ENCODE results near the gene GALNT14. TPM values are rescaled to one million over a fixed set of nuclear protein-coding genes. Genes with fewer than 3 reads are reported as not detected.

The GALNT14 gene
- total RNA-seq, 2 donors from 2014 or later = 0.15 to 1.0 TPM

DNA sequence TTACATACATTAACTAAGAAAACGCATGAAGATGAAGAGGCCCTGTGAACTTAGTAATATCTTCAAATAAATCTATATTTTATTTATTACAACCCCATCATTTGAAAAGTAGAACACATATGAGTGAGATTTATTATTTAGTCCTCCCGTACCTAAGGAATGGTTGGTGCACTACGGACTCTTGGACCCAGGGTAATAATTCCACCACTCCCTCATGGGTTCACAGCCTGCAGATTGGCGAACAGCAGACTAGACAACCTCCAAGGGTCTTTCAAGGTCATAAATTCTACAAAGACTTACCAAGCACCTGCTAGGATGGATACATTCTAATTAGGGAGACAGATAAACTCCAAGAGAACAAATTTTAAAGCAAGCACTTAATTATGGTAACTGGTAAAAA, 51.6 kb downstream of the GALNT14 start:
- no peaks in the 10 kb centered on the region for H3K4me1 ChIP-seq
- TF ChIP-seq, protein P1, sequence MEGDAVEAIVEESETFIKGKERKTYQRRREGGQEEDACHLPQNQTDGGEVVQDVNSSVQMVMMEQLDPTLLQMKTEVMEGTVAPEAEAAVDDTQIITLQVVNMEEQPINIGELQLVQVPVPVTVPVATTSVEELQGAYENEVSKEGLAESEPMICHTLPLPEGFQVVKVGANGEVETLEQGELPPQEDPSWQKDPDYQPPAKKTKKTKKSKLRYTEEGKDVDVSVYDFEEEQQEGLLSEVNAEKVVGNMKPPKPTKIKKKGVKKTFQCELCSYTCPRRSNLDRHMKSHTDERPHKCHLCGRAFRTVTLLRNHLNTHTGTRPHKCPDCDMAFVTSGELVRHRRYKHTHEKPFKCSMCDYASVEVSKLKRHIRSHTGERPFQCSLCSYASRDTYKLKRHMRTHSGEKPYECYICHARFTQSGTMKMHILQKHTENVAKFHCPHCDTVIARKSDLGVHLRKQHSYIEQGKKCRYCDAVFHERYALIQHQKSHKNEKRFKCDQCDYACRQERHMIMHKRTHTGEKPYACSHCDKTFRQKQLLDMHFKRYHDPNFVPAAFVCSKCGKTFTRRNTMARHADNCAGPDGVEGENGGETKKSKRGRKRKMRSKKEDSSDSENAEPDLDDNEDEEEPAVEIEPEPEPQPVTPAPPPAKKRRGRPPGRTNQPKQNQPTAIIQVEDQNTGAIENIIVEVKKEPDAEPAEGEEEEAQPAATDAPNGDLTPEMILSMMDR (IDR thresholded peaks at IDR 0.05) = no peak
- H3K9me3 ChIP-seq = no peaks in the 10 kb centered on the region
- no peak overlapping the region for H3K4me3 ChIP-seq
- H3K27me3 ChIP-seq = no peaks in the 10 kb centered on the region
- H3K27ac ChIP-seq = no peak overlapping the region
- no peak for DNase-seq (ENCODE audit: low spot score)
- H3K36me3 ChIP-seq = no peaks in the 10 kb centered on the region

DNA sequence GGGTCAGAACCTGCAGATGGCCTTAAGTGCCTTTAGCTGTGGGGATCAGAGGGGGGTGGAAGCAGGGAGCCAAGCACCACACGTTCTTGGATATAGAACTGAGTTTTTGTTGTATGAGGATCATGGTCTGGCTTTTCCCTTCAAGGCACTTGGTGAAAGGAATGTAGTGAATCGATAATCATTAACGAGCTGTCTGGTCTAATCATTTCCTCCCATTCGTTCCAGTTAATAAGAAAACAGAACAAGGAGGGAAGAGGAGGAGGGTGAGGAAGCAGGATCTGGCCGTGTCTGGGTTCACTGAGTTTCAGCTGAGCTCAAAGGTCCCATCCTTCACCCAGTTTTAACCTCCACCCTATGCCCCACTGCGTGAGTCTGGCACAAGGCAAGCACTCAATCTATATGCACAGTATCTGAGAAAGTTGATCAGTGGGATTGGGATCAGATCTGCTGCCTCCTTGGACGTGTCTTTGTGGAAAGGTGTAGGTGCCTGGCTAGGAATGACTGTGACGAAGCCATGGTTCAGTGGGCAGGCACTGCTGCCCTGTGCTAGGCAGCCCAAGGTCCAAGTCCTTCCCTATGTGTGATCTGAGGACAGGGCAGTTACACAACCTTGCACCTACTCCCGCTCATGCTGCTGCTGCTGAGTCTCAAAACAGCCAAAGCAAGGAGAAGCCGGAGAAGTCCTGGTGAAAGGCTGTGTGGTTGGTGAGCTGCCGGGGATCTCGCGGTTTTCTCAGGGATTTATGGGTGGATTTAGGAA, 54.8 kb downstream of the GALNT14 start:
- TF ChIP-seq, protein P1 (IDR thresholded peaks at IDR 0.05) = no peak
- DNase-seq (ENCODE audit: low spot score) = no peak
- no peak overlapping the region for H3K27ac ChIP-seq
- no peaks in the 10 kb centered on the region for H3K36me3 ChIP-seq
- no peaks in the 10 kb centered on the region for H3K4me1 ChIP-seq
- no peak overlapping the region for H3K4me3 ChIP-seq
- no peaks in the 10 kb centered on the region for H3K9me3 ChIP-seq
- H3K27me3 ChIP-seq = no peaks in the 10 kb centered on the region

DNA sequence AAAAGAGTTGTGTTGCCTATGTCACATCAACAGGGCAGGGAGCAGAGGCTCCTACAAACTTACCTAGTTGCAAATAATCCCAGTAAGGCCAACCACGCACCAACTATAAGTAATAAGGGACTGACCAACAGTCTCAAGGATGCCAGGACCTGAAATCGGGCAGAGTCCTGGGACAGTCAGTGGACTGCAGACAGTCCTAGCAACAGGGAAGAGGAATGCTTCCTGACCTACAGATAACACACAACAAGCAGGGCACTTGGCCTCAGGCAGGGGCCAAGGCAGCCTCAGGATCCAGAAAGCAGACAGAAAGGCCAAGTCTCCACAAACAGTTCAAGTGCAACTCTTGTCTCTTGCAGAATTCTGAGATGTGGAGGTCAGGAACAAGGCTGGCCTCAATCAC, 56.2 kb downstream of the GALNT14 start:
- TF ChIP-seq, protein P1 (IDR thresholded peaks at IDR 0.05) = no peak
- Histone ChIP-seq H3K27me3 (no peaks in the 10 kb centered on the region), H3K9me3 (no peaks in the 10 kb centered on the region), H3K4me3 (no peak overlapping the region), H3K36me3 (no peaks in the 10 kb centered on the region), H3K4me1 (no peaks in the 10 kb centered on the region), H3K27ac (no peak overlapping the region)
- DNase-seq (ENCODE audit: low spot score) = no peak

DNA sequence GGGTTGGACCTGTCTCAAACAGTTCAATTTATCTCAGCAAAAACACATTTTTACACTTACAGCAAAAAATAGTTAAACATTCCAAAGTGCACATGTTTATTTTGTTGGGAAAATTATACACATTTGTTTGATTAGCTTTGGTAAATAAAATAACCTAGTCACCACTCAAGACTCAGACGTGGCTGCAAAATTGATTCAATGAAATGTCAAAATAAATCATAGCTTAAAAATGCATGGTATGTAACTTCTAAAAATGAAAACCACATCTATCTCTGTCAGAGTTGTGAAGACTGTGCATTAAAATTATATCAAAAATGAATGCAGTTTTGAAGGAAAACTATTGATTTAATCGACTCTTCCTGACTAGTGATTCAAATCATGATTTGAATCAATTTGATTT, 56.7 kb downstream of the GALNT14 start:
- no peak for DNase-seq (ENCODE audit: low spot score)
- Histone ChIP-seq H3K27me3 (no peaks in the 10 kb centered on the region), H3K27ac (no peak overlapping the region), H3K36me3 (no peaks in the 10 kb centered on the region), H3K9me3 (no peaks in the 10 kb centered on the region), H3K4me3 (no peak overlapping the region), H3K4me1 (no peaks in the 10 kb centered on the region)
- TF ChIP-seq, protein P1 (IDR thresholded peaks at IDR 0.05) = no peak

DNA sequence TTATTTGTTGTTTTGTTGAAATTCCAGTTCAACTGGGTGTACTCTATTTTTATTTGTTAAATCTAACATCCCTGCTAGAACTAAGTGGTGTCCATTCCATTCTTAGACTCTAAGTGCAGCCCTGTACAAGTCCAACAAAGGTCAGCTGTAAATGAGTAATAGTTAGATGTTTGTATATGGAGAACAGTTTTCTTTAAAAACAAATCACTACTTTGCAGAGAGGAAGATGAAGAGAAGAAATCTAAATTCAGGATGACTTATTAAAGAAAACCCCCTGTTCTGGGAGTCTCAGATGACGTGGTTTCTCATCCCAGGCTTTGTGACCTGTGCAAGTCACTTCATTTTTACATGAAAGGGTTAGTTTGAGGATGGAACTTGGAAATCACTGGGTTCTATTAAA, 57.9 kb downstream of the GALNT14 start:
- TF ChIP-seq, protein P1 (IDR thresholded peaks at IDR 0.05) = no peak
- Histone ChIP-seq H3K36me3 (no peaks in the 10 kb centered on the region), H3K4me1 (no peaks in the 10 kb centered on the region), H3K27me3 (no peaks in the 10 kb centered on the region), H3K9me3 (no peaks in the 10 kb centered on the region), H3K27ac (no peak overlapping the region), H3K4me3 (no peak overlapping the region)
- no peak for DNase-seq (ENCODE audit: low spot score)

DNA sequence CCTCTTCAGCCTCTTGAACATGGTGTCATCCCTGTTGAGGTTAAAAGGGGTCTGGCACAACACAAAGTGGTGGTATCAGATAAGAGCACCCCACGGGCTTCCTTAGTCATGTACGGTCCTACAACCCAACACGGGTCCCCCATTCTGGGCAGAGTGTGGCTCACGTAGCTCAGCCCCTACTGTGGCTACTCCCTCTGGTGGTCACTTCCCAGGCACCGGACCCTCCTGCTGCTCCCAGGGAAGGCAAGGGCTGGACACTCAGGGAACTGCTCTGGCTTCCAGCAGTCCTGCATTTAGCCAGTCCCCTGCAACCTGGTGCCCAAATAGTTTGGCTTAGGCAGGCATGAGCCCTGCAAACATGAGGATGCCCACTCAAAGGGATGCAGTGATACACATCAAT, 58.6 kb downstream of the GALNT14 start:
- Histone ChIP-seq H3K36me3 (no peaks in the 10 kb centered on the region), H3K9me3 (no peaks in the 10 kb centered on the region), H3K4me1 (no peaks in the 10 kb centered on the region), H3K4me3 (no peak overlapping the region), H3K27me3 (no peaks in the 10 kb centered on the region), H3K27ac (no peak overlapping the region)
- DNase-seq (ENCODE audit: low spot score) = no peak
- TF ChIP-seq, protein P1 (IDR thresholded peaks at IDR 0.05) = peak in 1 of 2 donors; percentile 45

Measured in right atrium auricular region (tissue), 2 donors.